ENCODE results near the gene SAMM50.

Gene SAMM50

GRCh38 chr22:44030051-44030701 lies 74.9 kb downstream of the SAMM50 start:
- Histone ChIP-seq H3F3A (ENCODE audit: control insufficient read depth, insufficient read depth) (no peaks in the 10 kb centered on the region; the same call in 1 of the 2 replicates), H3K4me2 (ENCODE audit: low read length) (no peak overlapping the region), H3K27me3 (ENCODE audit: control insufficient read depth, low read length) (peaks cover 16% of the 10 kb centered on the region), H4K20me1 (ENCODE audit: control insufficient read depth, insufficient read depth, low read depth, low read length) (no peaks in the 10 kb centered on the region), H3K4me3 (ENCODE audit: low read length) (no peak overlapping the region), H3K36me3 (ENCODE audit: control insufficient read depth, low read length) (no peaks in the 10 kb centered on the region), H3K27ac (ENCODE audit: low read depth, low read length) (no peak overlapping the region), H3K9me3 (ENCODE audit: control insufficient read depth, insufficient read depth, low read length) (no peaks in the 10 kb centered on the region), H3K4me1 (ENCODE audit: control insufficient read depth, low read length) (peaks cover 46% of the 10 kb centered on the region), H3K9me2 (replicated peaks; ENCODE audit: control insufficient read depth, low read length) (no peaks in the 10 kb centered on the region), H3K79me2 (ENCODE audit: control insufficient read depth, low read length) (no peaks in the 10 kb centered on the region)
- TF ChIP-seq EZH2phosphoT487 (IDR thresholded peaks at IDR 0.05; ENCODE audit: borderline replicate concordance, low read length) (no peak), CTCF (IDR thresholded peaks at IDR 0.05; ENCODE audit: low read depth, low read length, poor library complexity, severe bottlenecking) (no peak)

- no peak overlapping the region for H3K4me2 ChIP-seq (ENCODE audit: low read length)
- H4K20me1 ChIP-seq (ENCODE audit: control insufficient read depth, insufficient read depth, low read depth, low read length), result no peaks in the 10 kb centered on the region
- TF ChIP-seq CTCF (IDR thresholded peaks at IDR 0.05; ENCODE audit: low read depth, low read length, poor library complexity, severe bottlenecking), result no peak
- no peak for TF ChIP-seq EZH2phosphoT487 (IDR thresholded peaks at IDR 0.05; ENCODE audit: borderline replicate concordance, low read length)
- peaks cover 41% of the 10 kb centered on the region for H3K4me1 ChIP-seq (ENCODE audit: control insufficient read depth, low read length)
- no peaks in the 10 kb centered on the region for H3K9me3 ChIP-seq (ENCODE audit: control insufficient read depth, insufficient read depth, low read length)
- H3K27me3 ChIP-seq (ENCODE audit: control insufficient read depth, low read length), result peaks cover 12% of the 10 kb centered on the region
- H3K79me2 ChIP-seq (ENCODE audit: control insufficient read depth, low read length), result no peaks in the 10 kb centered on the region
- H3K27ac ChIP-seq (ENCODE audit: low read depth, low read length), result no peak overlapping the region
- no peaks in the 10 kb centered on the region for H3K9me2 ChIP-seq (replicated peaks; ENCODE audit: control insufficient read depth, low read length)
- no peaks in the 10 kb centered on the region for H3F3A ChIP-seq (ENCODE audit: control insufficient read depth, insufficient read depth)
- no peak overlapping the region for H3K4me3 ChIP-seq (ENCODE audit: low read length)
- no peaks in the 10 kb centered on the region for H3K36me3 ChIP-seq (ENCODE audit: control insufficient read depth, low read length)
Measured at GRCh38 chr22:44030702-44031082, 75.5 kb downstream of the SAMM50 start.

GRCh38 chr22:44031158-44031952 lies 76.1 kb downstream of the SAMM50 start:
- H4K20me1 ChIP-seq (ENCODE audit: control insufficient read depth, insufficient read depth, low read depth, low read length), result no peaks in the 10 kb centered on the region
- H3K9me2 ChIP-seq (replicated peaks; ENCODE audit: control insufficient read depth, low read length), result no peaks in the 10 kb centered on the region
- H3K27me3 ChIP-seq (ENCODE audit: control insufficient read depth, low read length), result peaks cover 7% of the 10 kb centered on the region
- H3K36me3 ChIP-seq (ENCODE audit: control insufficient read depth, low read length), result no peaks in the 10 kb centered on the region
- peaks cover 35% of the 10 kb centered on the region for H3K4me1 ChIP-seq (ENCODE audit: control insufficient read depth, low read length)
- H3K27ac ChIP-seq (ENCODE audit: low read depth, low read length), result no peak overlapping the region
- H3F3A ChIP-seq (ENCODE audit: control insufficient read depth, insufficient read depth), result no peaks in the 10 kb centered on the region
- H3K4me2 ChIP-seq (ENCODE audit: low read length), result no peak overlapping the region
- H3K9me3 ChIP-seq (ENCODE audit: control insufficient read depth, insufficient read depth, low read length), result no peaks in the 10 kb centered on the region
- H3K79me2 ChIP-seq (ENCODE audit: control insufficient read depth, low read length), result no peaks in the 10 kb centered on the region
- no peak for TF ChIP-seq CTCF (IDR thresholded peaks at IDR 0.05; ENCODE audit: low read depth, low read length, poor library complexity, severe bottlenecking)
- TF ChIP-seq EZH2phosphoT487 (IDR thresholded peaks at IDR 0.05; ENCODE audit: borderline replicate concordance, low read length), result no peak
- no peak overlapping the region for H3K4me3 ChIP-seq (ENCODE audit: low read length)
